ENCODE results near the gene STUB1. TPM values are rescaled to one million over a fixed set of nuclear protein-coding genes. Genes with fewer than 3 reads are reported as not detected.

Gene STUB1
- total and polyA plus RNA-seq, 2 donors (not counting 1 experiment from before 2014, with no cell fraction given), result 94.6 to 133 TPM

- Histone ChIP-seq H3K9me3 (ENCODE audit: control insufficient read depth, insufficient read depth, low read depth, low read length) (no peaks in the 10 kb centered on the region), H3K79me2 (ENCODE audit: control insufficient read depth, insufficient read depth, low read length) (peaks cover 4% of the 10 kb centered on the region), H4K20me1 (ENCODE audit: control insufficient read depth, extremely low read depth, insufficient read depth, low read length) (no peaks in the 10 kb centered on the region), H3K4me1 (ENCODE audit: control insufficient read depth, extremely low read depth, insufficient read depth, low read length) (no peaks in the 10 kb centered on the region), H3K9ac (ENCODE audit: insufficient read depth, low read length) (peak overlapping the region; percentile 88), H3K27me3 (ENCODE audit: control insufficient read depth, insufficient read depth, low read length) (no peaks in the 10 kb centered on the region), H3K27ac (ENCODE audit: insufficient read depth, low read length) (peak overlapping the region; percentile 77), H3K4me3 (replicated peaks in 1 of 4; ENCODE audit: control extremely low read depth in 1 of 4, insufficient read depth in 1 of 4, low read depth in 3 of 4, low read length in 4 of 4) (peak overlapping the region; percentile 72 to 85 (median 82)), H3K36me3 (ENCODE audit: control insufficient read depth, insufficient read depth, low read length) (peaks cover 11% of the 10 kb centered on the region), H2AFZ (ENCODE audit: low read length) (no peak overlapping the region), H3K4me2 (ENCODE audit: extremely low read depth, insufficient read depth, low read length) (peak overlapping the region; percentile 66)
- TF ChIP-seq CTCF (conservative IDR thresholded peaks at IDR 0.05 in 1 of 2, IDR thresholded peaks at IDR 0.05 in 1 of 2; ENCODE audit: low read depth in 1 of 2, low read length in 2 of 2) (no peak), EZH2 (IDR thresholded peaks at IDR 0.05; ENCODE audit: low read length, missing control alignments) (no peak)
- peak; percentile 78 to 91 for DNase-seq (ENCODE audit: low read depth in 2 of 2)
Measured at GRCh38 chr16:637081-638018, 42.9 kb upstream of the STUB1 start.

DNA sequence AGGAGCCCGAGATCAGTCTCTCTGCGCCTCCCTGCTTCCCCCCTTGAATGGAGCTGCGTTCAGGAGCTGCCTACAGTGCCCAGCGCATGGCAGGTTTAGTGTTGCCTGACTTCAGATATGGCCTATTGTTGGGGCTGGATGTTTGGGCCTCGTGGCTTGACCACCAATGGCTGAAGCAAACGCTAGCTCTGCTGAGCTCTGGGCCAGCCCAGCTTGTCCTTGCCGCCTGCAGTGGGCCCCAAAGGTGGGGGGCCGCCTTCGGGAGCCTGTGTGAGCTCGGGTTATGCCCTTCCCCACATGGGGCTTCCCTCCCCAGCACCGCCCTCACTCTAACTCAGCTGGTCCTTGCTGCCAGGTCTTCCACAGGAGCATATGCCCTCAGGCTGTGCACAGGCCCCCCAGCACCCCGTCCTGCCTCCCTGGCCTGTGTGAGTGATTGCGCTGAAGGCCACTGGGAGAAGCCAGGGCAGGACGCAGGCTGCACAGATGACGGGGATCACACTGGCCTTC, 42.1 kb upstream of the STUB1 start:
- peaks cover 4% of the 10 kb centered on the region for H3K4me1 ChIP-seq (ENCODE audit: control insufficient read depth, extremely low read depth, insufficient read depth, low read length)
- no peak overlapping the region for H3K4me3 ChIP-seq (replicated peaks in 1 of 4; ENCODE audit: control extremely low read depth in 1 of 4, insufficient read depth in 1 of 4, low read depth in 3 of 4, low read length in 4 of 4)
- H3K9me3 ChIP-seq (ENCODE audit: control insufficient read depth, insufficient read depth, low read depth, low read length), result no peaks in the 10 kb centered on the region
- no peak overlapping the region for H3K4me2 ChIP-seq (ENCODE audit: extremely low read depth, insufficient read depth, low read length)
- H3K27me3 ChIP-seq (ENCODE audit: control insufficient read depth, insufficient read depth, low read length), result no peaks in the 10 kb centered on the region
- peaks cover 4% of the 10 kb centered on the region for H3K79me2 ChIP-seq (ENCODE audit: control insufficient read depth, insufficient read depth, low read length)
- peaks cover 6% of the 10 kb centered on the region for H3K36me3 ChIP-seq (ENCODE audit: control insufficient read depth, insufficient read depth, low read length)
- no peak for TF ChIP-seq EZH2 (IDR thresholded peaks at IDR 0.05; ENCODE audit: low read length, missing control alignments)
- no peak for TF ChIP-seq CTCF (conservative IDR thresholded peaks at IDR 0.05 in 1 of 2, IDR thresholded peaks at IDR 0.05 in 1 of 2; ENCODE audit: low read depth in 1 of 2, low read length in 2 of 2)
- H2AFZ ChIP-seq (ENCODE audit: low read length), result no peak overlapping the region
- no peaks in the 10 kb centered on the region for H4K20me1 ChIP-seq (ENCODE audit: control insufficient read depth, extremely low read depth, insufficient read depth, low read length)
- DNase-seq (ENCODE audit: low read depth in 2 of 2), result no peak
- no peak overlapping the region for H3K27ac ChIP-seq (ENCODE audit: insufficient read depth, low read length)
- no peak overlapping the region for H3K9ac ChIP-seq (ENCODE audit: insufficient read depth, low read length)

DNA sequence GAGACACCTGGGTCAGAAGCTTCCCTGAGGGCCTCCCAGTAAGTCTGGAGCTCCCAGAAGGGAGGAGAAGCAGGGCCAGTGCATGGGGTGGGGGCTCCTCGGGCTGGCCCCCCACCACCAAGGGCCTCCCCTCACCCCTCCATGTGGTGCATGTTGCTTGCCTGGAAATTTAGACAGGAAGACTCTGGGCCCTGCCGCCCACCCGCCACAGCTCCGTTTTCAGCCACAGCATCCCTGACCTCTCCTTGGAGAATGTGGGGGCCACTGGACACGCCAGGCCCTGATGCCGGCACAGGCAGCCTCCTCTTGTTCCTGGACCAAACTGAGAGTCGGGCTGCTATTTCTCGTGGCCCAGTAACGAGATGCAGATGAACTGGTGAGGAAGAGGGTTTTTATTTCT, 41.4 kb upstream of the STUB1 start:
- no peak overlapping the region for H3K4me3 ChIP-seq (replicated peaks in 1 of 4; ENCODE audit: control extremely low read depth in 1 of 4, insufficient read depth in 1 of 4, low read depth in 3 of 4, low read length in 4 of 4)
- H3K4me2 ChIP-seq (ENCODE audit: extremely low read depth, insufficient read depth, low read length), result no peak overlapping the region
- no peaks in the 10 kb centered on the region for H3K27me3 ChIP-seq (ENCODE audit: control insufficient read depth, insufficient read depth, low read length)
- no peaks in the 10 kb centered on the region for H3K9me3 ChIP-seq (ENCODE audit: control insufficient read depth, insufficient read depth, low read depth, low read length)
- H4K20me1 ChIP-seq (ENCODE audit: control insufficient read depth, extremely low read depth, insufficient read depth, low read length), result no peaks in the 10 kb centered on the region
- DNase-seq (ENCODE audit: low read depth in 2 of 2), result no peak
- H3K79me2 ChIP-seq (ENCODE audit: control insufficient read depth, insufficient read depth, low read length), result peaks cover 4% of the 10 kb centered on the region
- H3K4me1 ChIP-seq (ENCODE audit: control insufficient read depth, extremely low read depth, insufficient read depth, low read length), result peaks cover 6% of the 10 kb centered on the region
- no peak overlapping the region for H3K9ac ChIP-seq (ENCODE audit: insufficient read depth, low read length)
- no peak overlapping the region for H3K27ac ChIP-seq (ENCODE audit: insufficient read depth, low read length)
- H3K36me3 ChIP-seq (ENCODE audit: control insufficient read depth, insufficient read depth, low read length), result peaks cover 1% of the 10 kb centered on the region
- no peak for TF ChIP-seq CTCF (conservative IDR thresholded peaks at IDR 0.05 in 1 of 2, IDR thresholded peaks at IDR 0.05 in 1 of 2; ENCODE audit: low read depth in 1 of 2, low read length in 2 of 2)
- no peak for TF ChIP-seq EZH2 (IDR thresholded peaks at IDR 0.05; ENCODE audit: low read length, missing control alignments)
- no peak overlapping the region for H2AFZ ChIP-seq (ENCODE audit: low read length)

Data from fibroblast of lung (primary cell).